Fibroblast of mammary gland (primary cell): Measurements from ENCODE around the gene SNCAIP.

ENCODE experiments used
- DNase-seq: peaks from one replicate; pipeline ENCODE4 v3.0.0-alpha.2; 2010; ENCODE audit warnings: low read depth
- H3K4me3 ChIP-seq: 2 replicates; pipeline ENCODE4 v1.5.1; 2011; ENCODE audit warnings: low read depth, mild to moderate bottlenecking, low read length, moderate library complexity; ENCODE audit not compliant: control insufficient read depth
- TF ChIP-seq, protein P1 (sequence below): conservative IDR thresholded peaks from 2 replicates; pipeline ENCODE4 v1.5.1; 2011; ENCODE audit warnings: low read depth, low read length, inconsistent platforms; ENCODE audit not compliant: control insufficient read depth, insufficient read depth

SNCAIP gene

GRCh38 chr5:122297587-122298298, 14.3 kb upstream of the SNCAIP start:
- TF ChIP-seq, protein P1, sequence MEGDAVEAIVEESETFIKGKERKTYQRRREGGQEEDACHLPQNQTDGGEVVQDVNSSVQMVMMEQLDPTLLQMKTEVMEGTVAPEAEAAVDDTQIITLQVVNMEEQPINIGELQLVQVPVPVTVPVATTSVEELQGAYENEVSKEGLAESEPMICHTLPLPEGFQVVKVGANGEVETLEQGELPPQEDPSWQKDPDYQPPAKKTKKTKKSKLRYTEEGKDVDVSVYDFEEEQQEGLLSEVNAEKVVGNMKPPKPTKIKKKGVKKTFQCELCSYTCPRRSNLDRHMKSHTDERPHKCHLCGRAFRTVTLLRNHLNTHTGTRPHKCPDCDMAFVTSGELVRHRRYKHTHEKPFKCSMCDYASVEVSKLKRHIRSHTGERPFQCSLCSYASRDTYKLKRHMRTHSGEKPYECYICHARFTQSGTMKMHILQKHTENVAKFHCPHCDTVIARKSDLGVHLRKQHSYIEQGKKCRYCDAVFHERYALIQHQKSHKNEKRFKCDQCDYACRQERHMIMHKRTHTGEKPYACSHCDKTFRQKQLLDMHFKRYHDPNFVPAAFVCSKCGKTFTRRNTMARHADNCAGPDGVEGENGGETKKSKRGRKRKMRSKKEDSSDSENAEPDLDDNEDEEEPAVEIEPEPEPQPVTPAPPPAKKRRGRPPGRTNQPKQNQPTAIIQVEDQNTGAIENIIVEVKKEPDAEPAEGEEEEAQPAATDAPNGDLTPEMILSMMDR = no peak
- no peak overlapping the region for H3K4me3 ChIP-seq
- no peak for DNase-seq

- TF ChIP-seq, protein P1 = no peak
- H3K4me3 ChIP-seq = no peak overlapping the region
- no peak for DNase-seq
Observed at GRCh38 chr5:122300374-122300773, 11.7 kb upstream of the SNCAIP start.

GRCh38 chr5:122301016-122301415, 11.0 kb upstream of the SNCAIP start:
- no peak overlapping the region for H3K4me3 ChIP-seq
- TF ChIP-seq, protein P1 = no peak
- DNase-seq = no peak

DNA sequence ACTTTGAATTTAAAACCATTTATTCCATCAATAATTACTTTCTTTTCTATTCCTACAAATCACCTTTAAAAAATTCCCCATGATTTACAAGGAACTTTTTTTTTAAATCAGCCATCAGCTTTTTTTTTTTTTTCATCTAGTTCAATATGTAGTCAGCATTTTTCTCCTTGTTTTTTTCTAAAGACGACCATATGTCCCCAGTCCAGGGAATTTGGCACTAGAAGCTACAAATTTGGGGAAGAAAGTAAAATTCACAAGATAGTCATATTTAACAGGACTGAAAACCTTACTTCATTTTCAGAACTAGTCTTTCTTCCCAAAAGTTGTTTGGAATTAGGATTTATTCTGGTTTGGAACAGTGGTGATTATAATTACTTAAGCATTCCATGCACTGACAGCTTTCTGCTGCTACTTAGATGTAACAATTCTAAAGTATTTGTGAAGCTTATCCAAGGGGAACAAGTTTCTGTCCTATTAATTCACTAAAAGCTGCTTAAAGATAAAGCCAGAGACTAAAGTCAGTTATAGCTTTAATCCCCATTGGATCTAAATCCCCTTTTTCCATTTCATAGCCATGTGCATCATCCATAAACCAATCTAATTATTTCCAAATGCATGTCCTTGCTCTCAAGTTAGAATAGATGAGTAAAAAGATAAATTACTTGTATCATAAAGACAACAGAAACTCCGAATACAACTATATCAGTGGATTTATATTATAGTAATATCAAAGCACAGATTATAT, 7.4 kb upstream of the SNCAIP start:
- no peak overlapping the region for H3K4me3 ChIP-seq
- no peak for DNase-seq
- TF ChIP-seq, protein P1 = no peak

DNA sequence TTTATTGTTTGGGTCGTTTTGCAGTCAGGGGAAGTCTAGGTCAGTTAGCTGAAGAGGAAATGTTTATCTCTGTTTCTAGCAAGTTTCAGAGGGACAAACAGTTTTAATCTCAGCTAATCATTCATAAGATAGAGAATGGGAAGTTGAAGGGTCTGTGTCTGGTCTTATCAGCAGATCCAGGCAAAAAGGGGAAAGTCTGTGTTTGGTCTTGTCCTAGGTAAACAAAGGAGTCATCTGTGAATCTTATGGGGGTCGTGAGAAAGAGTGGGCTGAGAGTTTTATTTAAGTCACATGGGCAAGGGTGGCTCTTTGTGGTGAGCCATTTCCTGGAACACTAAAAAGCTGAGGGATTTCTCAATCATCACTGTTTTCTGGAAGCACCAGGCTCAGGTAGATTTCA, 5.6 kb upstream of the SNCAIP start:
- TF ChIP-seq, protein P1 = no peak
- no peak for DNase-seq
- H3K4me3 ChIP-seq = no peak overlapping the region

GRCh38 chr5:122310889-122311288, 1.1 kb upstream of the SNCAIP start:
- no peak overlapping the region for H3K4me3 ChIP-seq
- TF ChIP-seq, protein P1 = no peak
- no peak for DNase-seq
